Fibroblast of lung (primary cell): ENCODE data around the gene NLRP1. TPM values are rescaled to one million over a fixed set of nuclear protein-coding genes. Genes with fewer than 3 reads are reported as not detected.

Experiments
- DNase-seq, 2 donors: peaks; one replicate each; pipeline versions ENCODE4 v3.0.0 to v3.0.0-alpha.2; 2010; ENCODE audit warnings: low read depth in 2 of 2
- H2AFZ ChIP-seq: 2 replicates; pipeline ENCODE4 v1.5.1; 2012; ENCODE audit warnings: low read length, control low read depth, inconsistent platforms
- H3K27ac ChIP-seq: 2 replicates; pipeline ENCODE4 v1.5.1; 2011; ENCODE audit warnings: low read length, control low read depth; ENCODE audit not compliant: insufficient read depth
- H3K27me3 ChIP-seq: 2 replicates; pipeline ENCODE4 v1.5.1; 2011; ENCODE audit warnings: mild to moderate bottlenecking, low read length; ENCODE audit not compliant: control insufficient read depth, insufficient read depth
- H3K36me3 ChIP-seq: 2 replicates; pipeline ENCODE4 v1.5.1; 2011; ENCODE audit warnings: low read length; ENCODE audit not compliant: control insufficient read depth, insufficient read depth
- H3K4me1 ChIP-seq: 2 replicates; pipeline ENCODE4 v1.5.1; 2011; ENCODE audit warnings: low read length; ENCODE audit not compliant: control insufficient read depth, insufficient read depth; ENCODE audit errors: extremely low read depth
- H3K4me2 ChIP-seq: 2 replicates; pipeline ENCODE4 v1.5.1; 2011; ENCODE audit warnings: low read length, control low read depth; ENCODE audit not compliant: insufficient read depth; ENCODE audit errors: extremely low read depth
- H3K4me3 ChIP-seq, 4 experiments: fragments of 200-600 bp in 1 of 4; sonication (generic) in 1 of 4; replicated peaks in 1 of 4; 2 replicates each; pipeline ENCODE4 v1.5.1; 2011 to 2016; ENCODE audit warnings: low read length in 4 of 4, low read depth in 3 of 4, mild to moderate bottlenecking in 3 of 4, control low read depth in 2 of 4, inconsistent platforms in 1 of 4, mixed read lengths in 1 of 4; ENCODE audit not compliant: insufficient read depth in 1 of 4; ENCODE audit errors: control extremely low read depth in 1 of 4
- H3K79me2 ChIP-seq: 2 replicates; pipeline ENCODE4 v1.5.1; 2012; ENCODE audit warnings: mild to moderate bottlenecking, low read length, inconsistent platforms; ENCODE audit not compliant: control insufficient read depth, insufficient read depth
- H3K9ac ChIP-seq: 2 replicates; pipeline ENCODE4 v1.5.1; 2011; ENCODE audit warnings: mild to moderate bottlenecking, low read length, control low read depth; ENCODE audit not compliant: insufficient read depth
- H3K9me3 ChIP-seq: 2 replicates; pipeline ENCODE4 v1.5.1; 2012; ENCODE audit warnings: low read depth, low read length; ENCODE audit not compliant: control insufficient read depth, insufficient read depth
- H4K20me1 ChIP-seq: 2 replicates; pipeline ENCODE4 v1.5.1; 2011; ENCODE audit warnings: low read length; ENCODE audit not compliant: control insufficient read depth, insufficient read depth; ENCODE audit errors: extremely low read depth
- EZH2 ChIP-seq: IDR thresholded peaks from 2 replicates; pipeline ENCODE4 v1.5.1; 2012; ENCODE audit warnings: low read length, control low read depth, mild to moderate bottlenecking; ENCODE audit errors: missing control alignments
- polyA plus RNA-seq, 2 donors: library from polyadenylated mRNA; depleted of rRNA in 1 of 2; stranded (reverse) in 1 of 2; unstranded in 1 of 2; fragments of >200 nt; gene quantifications; 2 replicates each; pipeline ENCODE4 v1.2.1, GENCODE V29; 2011 to 2012; ENCODE audit warnings: missing spikeins in 1 of 2
- total RNA-seq: library from RNA; depleted of rRNA; stranded (reverse); fragments of >200 nt; gene quantifications from 2 replicates; pipeline ENCODE4 v1.2.1, GENCODE V29; 2014
- TF ChIP-seq, protein P1 (sequence below), 2 donors: IDR thresholded peaks in 1 of 2; conservative IDR thresholded peaks in 1 of 2; 1 replicate in 1 of 2; 2 replicates in 1 of 2; pipeline ENCODE4 v1.5.1; 2011 to 2012; ENCODE audit warnings: low read length in 2 of 2, control low read depth in 1 of 2, inconsistent platforms in 1 of 2, low read depth in 1 of 2, mild to moderate bottlenecking in 1 of 2

The NLRP1 gene
- total and polyA plus RNA-seq, 2 donors (not counting 1 experiment from before 2014, with no cell fraction given), result 22.1 to 23.1 TPM

DNA sequence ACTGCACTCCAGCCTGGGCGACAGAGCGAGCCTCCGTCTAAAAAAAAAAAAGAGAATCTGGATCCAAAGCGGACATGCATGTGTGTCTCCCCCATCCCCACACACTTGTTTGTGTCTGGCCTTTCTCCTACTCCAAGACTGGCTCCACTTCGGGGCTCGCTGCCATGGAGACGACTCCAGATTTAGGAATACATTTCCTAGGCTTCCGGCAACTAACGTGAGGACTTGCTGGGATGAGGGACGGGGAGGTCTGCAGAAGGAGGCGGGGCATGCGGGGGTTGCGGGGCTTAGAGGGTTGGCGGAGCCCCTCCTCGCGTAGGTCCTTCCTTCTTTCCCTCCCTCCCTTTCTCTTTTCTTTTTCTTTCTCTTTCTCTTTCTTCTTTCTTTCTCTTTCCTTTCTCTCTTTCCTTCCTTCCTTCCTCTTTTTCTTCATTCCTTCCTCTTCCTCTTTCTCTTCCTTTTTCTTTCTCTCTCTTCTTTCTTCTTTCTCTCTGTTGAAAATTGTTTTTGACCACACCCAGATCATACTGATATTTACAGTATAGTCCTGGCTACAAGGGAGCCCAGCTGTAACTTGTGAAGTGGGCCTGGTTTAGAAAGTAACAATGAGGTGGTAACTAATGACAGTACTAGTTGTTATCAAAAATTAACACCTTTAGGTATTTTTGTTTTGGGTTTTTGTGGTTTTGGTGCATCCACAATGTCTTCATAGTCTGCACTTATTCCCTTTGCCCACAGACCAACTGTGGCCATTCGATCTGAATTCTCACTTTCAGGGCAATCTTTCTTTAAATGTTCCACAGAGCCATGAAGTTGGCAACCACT, 72.7 kb downstream of the NLRP1 start:
- H3K4me2 ChIP-seq, result no peak overlapping the region
- H2AFZ ChIP-seq, result no peak overlapping the region
- no peak overlapping the region for H3K27ac ChIP-seq
- TF ChIP-seq EZH2, result no peak
- TF ChIP-seq, protein P1, sequence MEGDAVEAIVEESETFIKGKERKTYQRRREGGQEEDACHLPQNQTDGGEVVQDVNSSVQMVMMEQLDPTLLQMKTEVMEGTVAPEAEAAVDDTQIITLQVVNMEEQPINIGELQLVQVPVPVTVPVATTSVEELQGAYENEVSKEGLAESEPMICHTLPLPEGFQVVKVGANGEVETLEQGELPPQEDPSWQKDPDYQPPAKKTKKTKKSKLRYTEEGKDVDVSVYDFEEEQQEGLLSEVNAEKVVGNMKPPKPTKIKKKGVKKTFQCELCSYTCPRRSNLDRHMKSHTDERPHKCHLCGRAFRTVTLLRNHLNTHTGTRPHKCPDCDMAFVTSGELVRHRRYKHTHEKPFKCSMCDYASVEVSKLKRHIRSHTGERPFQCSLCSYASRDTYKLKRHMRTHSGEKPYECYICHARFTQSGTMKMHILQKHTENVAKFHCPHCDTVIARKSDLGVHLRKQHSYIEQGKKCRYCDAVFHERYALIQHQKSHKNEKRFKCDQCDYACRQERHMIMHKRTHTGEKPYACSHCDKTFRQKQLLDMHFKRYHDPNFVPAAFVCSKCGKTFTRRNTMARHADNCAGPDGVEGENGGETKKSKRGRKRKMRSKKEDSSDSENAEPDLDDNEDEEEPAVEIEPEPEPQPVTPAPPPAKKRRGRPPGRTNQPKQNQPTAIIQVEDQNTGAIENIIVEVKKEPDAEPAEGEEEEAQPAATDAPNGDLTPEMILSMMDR (conservative IDR thresholded peaks at IDR 0.05 in 1 of 2, IDR thresholded peaks at IDR 0.05 in 1 of 2; ENCODE audit: low read depth in 1 of 2, low read length in 2 of 2), result no peak
- H3K4me3 ChIP-seq, result no peak overlapping the region
- no peak overlapping the region for H3K9ac ChIP-seq
- H3K9me3 ChIP-seq, result no peaks in the 10 kb centered on the region
- H3K27me3 ChIP-seq, result no peaks in the 10 kb centered on the region
- H3K79me2 ChIP-seq, result no peaks in the 10 kb centered on the region
- peaks cover 10% of the 10 kb centered on the region for H3K4me1 ChIP-seq
- peaks cover 4% of the 10 kb centered on the region for H3K36me3 ChIP-seq
- H4K20me1 ChIP-seq, result no peaks in the 10 kb centered on the region
- no peak for DNase-seq

DNA sequence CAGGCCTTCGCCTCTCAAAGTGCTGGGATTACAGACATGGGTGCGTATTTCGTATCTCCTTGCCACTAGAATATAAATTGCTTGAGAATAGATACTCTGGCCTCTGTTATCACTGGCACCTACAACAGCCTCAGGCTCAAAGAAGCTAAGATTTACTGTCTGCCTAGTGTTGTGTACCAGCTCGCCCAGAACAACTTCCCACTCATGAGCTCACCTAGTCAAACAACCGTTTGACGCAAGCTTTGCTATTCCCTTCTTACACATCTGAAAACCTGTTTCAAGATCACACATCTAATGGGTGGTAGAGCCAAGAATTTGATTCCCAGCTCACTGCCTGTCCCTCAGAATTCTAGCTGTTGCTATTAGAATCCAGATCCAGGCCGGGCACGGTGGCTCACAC, 73.5 kb downstream of the NLRP1 start:
- Histone ChIP-seq H3K27ac (no peak overlapping the region), H2AFZ (no peak overlapping the region), H3K27me3 (no peaks in the 10 kb centered on the region), H3K79me2 (no peaks in the 10 kb centered on the region), H3K4me1 (peaks cover 8% of the 10 kb centered on the region), H3K4me2 (no peak overlapping the region), H3K4me3 (no peak overlapping the region), H3K9me3 (no peaks in the 10 kb centered on the region), H3K9ac (no peak overlapping the region), H3K36me3 (peaks cover 4% of the 10 kb centered on the region), H4K20me1 (no peaks in the 10 kb centered on the region)
- no peak for DNase-seq
- TF ChIP-seq, protein P1 (conservative IDR thresholded peaks at IDR 0.05 in 1 of 2, IDR thresholded peaks at IDR 0.05 in 1 of 2; ENCODE audit: low read depth in 1 of 2, low read length in 2 of 2), result no peak
- no peak for TF ChIP-seq EZH2

DNA sequence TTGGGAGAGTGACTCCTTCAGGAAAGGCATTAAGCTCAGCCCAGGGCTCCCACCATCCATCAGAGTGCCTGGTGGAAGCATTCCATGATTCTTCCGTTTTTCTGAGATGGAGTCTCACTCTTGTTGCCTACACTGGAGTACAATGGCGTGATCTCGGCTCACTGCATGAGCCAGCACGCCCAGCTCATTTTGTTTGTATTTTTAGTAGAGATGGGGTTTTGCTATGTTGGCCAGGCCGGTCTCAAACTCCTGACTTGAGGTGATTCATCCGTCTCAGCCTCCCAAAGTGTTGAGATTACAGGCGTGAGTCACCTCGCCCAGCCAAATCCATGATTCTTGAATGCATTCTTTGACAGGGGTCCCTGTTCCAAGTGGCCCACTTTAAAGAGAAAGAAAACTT, 74.8 kb downstream of the NLRP1 start:
- TF ChIP-seq EZH2, result no peak
- TF ChIP-seq, protein P1 (conservative IDR thresholded peaks at IDR 0.05 in 1 of 2, IDR thresholded peaks at IDR 0.05 in 1 of 2; ENCODE audit: low read depth in 1 of 2, low read length in 2 of 2), result no peak
- H3K4me3 ChIP-seq, result no peak overlapping the region
- peak; percentile 39 to 85 for DNase-seq
- H3K27me3 ChIP-seq, result no peaks in the 10 kb centered on the region
- peaks cover 6% of the 10 kb centered on the region for H3K4me1 ChIP-seq
- no peaks in the 10 kb centered on the region for H4K20me1 ChIP-seq
- H3K36me3 ChIP-seq, result peaks cover under 1% of the 10 kb centered on the region
- H2AFZ ChIP-seq, result no peak overlapping the region
- H3K9me3 ChIP-seq, result no peaks in the 10 kb centered on the region
- H3K9ac ChIP-seq, result no peak overlapping the region
- H3K27ac ChIP-seq, result peak overlapping the region; percentile 83
- no peaks in the 10 kb centered on the region for H3K79me2 ChIP-seq
- H3K4me2 ChIP-seq, result no peak overlapping the region
